BE2C (cell line): ENCODE data around the gene ASB10.

ENCODE experiments used
- DNase-seq: peaks from one replicate; pipeline ENCODE4 v3.0.0-alpha.2; 2020
- H3K27me3 ChIP-seq: fragments of 250-450 bp; sonication (Bioruptor Pico); 2 replicates; pipeline ENCODE4 v1.5.1; 2020; ENCODE audit warnings: mild to moderate bottlenecking
- H3K36me3 ChIP-seq: fragments of 250-450 bp; sonication (Bioruptor Pico); 2 replicates; pipeline ENCODE4 v1.5.1; 2020; ENCODE audit warnings: mild to moderate bottlenecking
- H3K4me1 ChIP-seq: fragments of 250-450 bp; sonication (Bioruptor Pico); 2 replicates; pipeline ENCODE4 v1.5.1; 2020
- H3K4me3 ChIP-seq: 2 replicates; pipeline ENCODE4 v1.5.1; 2011; ENCODE audit warnings: low read depth, low read length
- H3K9me3 ChIP-seq: fragments of 250-450 bp; sonication (Bioruptor Pico); 2 replicates; pipeline ENCODE4 v1.5.1; 2020
- TF ChIP-seq, protein P1 (sequence below): IDR thresholded peaks from 2 replicates; pipeline ENCODE4 v1.5.1; 2012; ENCODE audit warnings: mild to moderate bottlenecking, low read depth, low read length

Gene ASB10

DNA sequence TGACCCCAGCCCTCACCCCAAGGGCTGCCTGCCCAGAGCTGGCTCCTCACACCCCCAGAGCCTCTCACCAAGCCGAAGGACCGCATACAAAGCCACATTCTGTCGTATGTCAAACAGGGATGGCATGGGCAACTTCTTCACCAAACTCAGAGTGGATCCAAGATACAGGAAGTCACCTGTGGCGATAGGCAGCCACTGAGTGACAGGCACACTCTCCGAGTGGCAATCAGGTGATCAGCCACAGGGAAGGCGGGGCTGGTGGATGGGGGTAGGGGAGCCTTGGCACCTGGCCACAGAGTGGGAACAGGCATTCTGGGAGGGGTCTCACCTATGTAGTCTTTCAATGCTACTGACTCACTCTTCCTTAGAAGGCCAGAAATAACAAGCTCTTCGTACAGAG lies 7.1 kb upstream of the ASB10 start:
- H3K4me1 ChIP-seq = no peaks in the 10 kb centered on the region
- H3K4me3 ChIP-seq = no peak overlapping the region
- H3K9me3 ChIP-seq = no peaks in the 10 kb centered on the region
- TF ChIP-seq, protein P1, sequence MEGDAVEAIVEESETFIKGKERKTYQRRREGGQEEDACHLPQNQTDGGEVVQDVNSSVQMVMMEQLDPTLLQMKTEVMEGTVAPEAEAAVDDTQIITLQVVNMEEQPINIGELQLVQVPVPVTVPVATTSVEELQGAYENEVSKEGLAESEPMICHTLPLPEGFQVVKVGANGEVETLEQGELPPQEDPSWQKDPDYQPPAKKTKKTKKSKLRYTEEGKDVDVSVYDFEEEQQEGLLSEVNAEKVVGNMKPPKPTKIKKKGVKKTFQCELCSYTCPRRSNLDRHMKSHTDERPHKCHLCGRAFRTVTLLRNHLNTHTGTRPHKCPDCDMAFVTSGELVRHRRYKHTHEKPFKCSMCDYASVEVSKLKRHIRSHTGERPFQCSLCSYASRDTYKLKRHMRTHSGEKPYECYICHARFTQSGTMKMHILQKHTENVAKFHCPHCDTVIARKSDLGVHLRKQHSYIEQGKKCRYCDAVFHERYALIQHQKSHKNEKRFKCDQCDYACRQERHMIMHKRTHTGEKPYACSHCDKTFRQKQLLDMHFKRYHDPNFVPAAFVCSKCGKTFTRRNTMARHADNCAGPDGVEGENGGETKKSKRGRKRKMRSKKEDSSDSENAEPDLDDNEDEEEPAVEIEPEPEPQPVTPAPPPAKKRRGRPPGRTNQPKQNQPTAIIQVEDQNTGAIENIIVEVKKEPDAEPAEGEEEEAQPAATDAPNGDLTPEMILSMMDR = no peak
- peaks cover 10% of the 10 kb centered on the region for H3K27me3 ChIP-seq
- H3K36me3 ChIP-seq = no peaks in the 10 kb centered on the region
- DNase-seq = no peak

DNA sequence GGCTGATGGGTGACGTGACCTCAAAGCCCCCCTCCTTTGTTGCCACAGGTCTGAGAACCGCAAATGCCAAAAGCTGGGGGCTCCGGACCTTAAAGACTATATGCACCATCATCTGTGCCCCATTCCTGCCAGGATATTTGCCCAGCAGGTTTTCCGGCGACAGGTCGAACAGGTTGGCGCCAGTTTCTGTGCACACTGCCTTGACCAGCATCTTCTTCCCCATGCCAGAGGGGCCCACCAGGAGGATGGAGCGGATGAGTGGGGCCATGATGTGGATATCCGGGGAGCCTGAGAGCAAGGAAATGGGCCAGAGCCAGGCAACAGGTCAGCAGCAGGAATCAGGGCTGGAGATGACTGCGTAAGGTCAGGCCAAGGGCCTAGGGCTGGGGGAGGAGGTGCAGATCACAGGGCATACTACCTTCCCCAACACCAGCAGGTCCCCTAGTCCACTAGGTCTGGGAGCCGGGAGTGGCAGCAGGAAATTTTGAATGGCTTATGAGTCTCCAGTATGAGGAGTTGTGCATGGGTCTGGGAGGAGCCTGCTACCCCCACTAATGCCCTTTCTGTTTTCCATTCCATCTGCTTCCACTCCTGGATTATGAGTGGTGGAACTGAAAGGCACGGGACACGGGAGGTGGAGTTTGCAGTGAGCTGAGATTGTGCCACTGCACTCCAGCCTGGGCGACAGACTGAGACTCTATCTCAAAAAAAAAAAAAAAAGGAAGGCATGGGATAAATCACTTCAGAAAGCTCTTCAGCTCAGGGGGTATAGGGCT lies 6.3 kb upstream of the ASB10 start:
- no peak for DNase-seq
- Histone ChIP-seq H3K27me3 (peaks cover 10% of the 10 kb centered on the region), H3K9me3 (no peaks in the 10 kb centered on the region), H3K4me1 (no peaks in the 10 kb centered on the region), H3K4me3 (no peak overlapping the region), H3K36me3 (no peaks in the 10 kb centered on the region)
- TF ChIP-seq, protein P1 = no peak

DNA sequence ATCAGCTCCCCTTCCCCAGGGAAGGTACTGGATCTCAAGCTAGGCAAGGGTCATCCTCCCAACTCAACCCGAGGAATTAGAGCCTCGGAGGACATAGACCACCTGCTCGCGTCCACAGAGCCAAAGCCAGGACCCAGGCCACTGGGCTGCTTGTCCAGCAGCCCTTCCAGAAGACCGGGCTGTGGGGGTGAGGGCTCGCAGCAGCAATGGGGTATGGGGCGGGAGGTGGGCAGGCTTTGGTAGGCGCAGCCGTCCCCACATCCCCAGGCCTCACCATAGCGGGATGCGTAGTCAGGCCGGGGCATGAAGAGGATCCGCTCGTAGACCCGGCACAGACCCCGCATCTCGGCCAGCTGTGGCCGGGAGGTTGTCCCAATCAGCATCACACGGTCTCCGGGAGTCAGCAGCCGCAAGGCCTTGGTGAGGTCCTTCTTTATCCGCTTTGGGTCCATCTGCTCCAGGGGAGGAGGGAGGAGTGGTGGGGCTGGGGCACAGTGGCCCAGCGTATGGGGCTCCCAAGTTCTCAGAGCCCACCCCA lies 5.0 kb upstream of the ASB10 start:
- TF ChIP-seq, protein P1 = no peak
- H3K36me3 ChIP-seq = no peaks in the 10 kb centered on the region
- no peaks in the 10 kb centered on the region for H3K4me1 ChIP-seq
- no peak overlapping the region for H3K4me3 ChIP-seq
- peaks cover 10% of the 10 kb centered on the region for H3K27me3 ChIP-seq
- no peak for DNase-seq
- H3K9me3 ChIP-seq = no peaks in the 10 kb centered on the region

DNA sequence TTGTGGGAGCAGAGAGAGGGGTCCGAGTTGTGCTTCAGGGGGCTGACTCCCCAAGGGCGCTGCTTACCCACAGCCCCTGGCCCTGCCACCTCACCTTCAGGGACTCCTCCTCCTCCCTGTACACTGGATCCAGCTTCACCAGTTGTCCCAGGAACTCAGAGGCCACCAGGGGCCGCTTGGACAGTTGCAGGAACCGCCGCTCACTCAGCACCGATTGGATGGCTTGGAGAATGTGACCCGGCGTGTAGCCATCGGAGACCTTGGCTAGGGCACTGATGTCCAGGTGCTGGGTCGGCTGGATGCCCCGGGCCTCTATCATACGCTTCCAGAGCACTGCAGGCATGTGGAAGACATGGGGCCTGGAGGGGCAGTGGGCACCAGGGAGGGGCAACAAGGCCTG lies 4.5 kb upstream of the ASB10 start:
- H3K27me3 ChIP-seq = peaks cover 10% of the 10 kb centered on the region
- H3K4me1 ChIP-seq = no peaks in the 10 kb centered on the region
- no peaks in the 10 kb centered on the region for H3K36me3 ChIP-seq
- H3K9me3 ChIP-seq = no peaks in the 10 kb centered on the region
- no peak overlapping the region for H3K4me3 ChIP-seq
- TF ChIP-seq, protein P1 = no peak
- no peak for DNase-seq

DNA sequence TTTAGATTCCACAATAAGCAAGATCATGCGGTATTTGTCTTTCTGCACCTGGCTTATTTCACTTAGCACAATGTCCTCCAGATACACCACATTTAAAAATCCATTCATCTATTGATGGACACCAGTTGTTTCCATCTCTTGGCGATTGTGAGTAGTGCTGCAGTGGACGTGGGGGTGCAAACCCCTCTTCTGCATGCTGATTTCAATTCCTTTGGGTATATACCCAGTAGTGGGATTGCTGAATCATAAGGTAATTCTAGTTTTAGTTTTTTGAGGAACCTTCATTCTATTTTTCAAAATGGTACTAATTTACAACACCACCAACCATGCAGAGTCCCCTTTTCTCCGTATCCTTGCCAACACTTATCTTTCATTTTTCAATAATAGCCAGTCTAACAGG lies 2.0 kb upstream of the ASB10 start:
- Histone ChIP-seq H3K36me3 (no peaks in the 10 kb centered on the region), H3K9me3 (no peaks in the 10 kb centered on the region), H3K27me3 (no peaks in the 10 kb centered on the region), H3K4me1 (no peaks in the 10 kb centered on the region), H3K4me3 (no peak overlapping the region)
- TF ChIP-seq, protein P1 = no peak
- no peak for DNase-seq

DNA sequence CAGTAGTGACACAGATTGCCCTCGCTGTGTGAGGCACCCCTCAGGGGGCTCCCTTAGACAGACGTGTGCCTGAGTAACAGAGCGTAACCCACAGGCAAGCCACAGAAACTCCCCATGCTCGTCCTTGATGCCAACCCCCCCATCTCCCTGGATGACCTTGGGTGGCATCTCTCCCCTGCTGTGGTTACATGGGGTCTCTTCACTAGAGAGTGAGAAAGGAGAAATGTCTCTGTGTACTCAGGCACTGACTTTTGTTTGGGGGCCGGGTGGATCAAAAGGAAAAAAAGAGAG lies 1.1 kb upstream of the ASB10 start:
- Histone ChIP-seq H3K4me1 (no peaks in the 10 kb centered on the region), H3K9me3 (no peaks in the 10 kb centered on the region), H3K4me3 (no peak overlapping the region), H3K27me3 (no peaks in the 10 kb centered on the region), H3K36me3 (no peaks in the 10 kb centered on the region)
- DNase-seq = no peak
- TF ChIP-seq, protein P1 = no peak
